Keratinocyte (primary cell): ENCODE data around the gene OLIG2. TPM values are rescaled to one million over a fixed set of nuclear protein-coding genes. Genes with fewer than 3 reads are reported as not detected.

Experiments used
- DNase-seq: peaks from one replicate; pipeline ENCODE4 v3.0.0-alpha.2; 2011; ENCODE audit warnings: low read depth, missing footprints, low spot score
- FAIRE-seq: peaks from 2 replicates; lab custom pipeline; 2011; peaks lifted over from hg19 to GRCh38; lab: Jason Lieb, UNC
- H2AFZ ChIP-seq: 2 replicates; pipeline ENCODE4 v1.6.0; 2012; ENCODE audit warnings: low read length, control low read depth, inconsistent platforms; ENCODE audit not compliant: control insufficient read depth
- H3K27ac ChIP-seq: 2 replicates; pipeline ENCODE4 v1.5.1; 2011; ENCODE audit warnings: low read length; ENCODE audit not compliant: control insufficient read depth, insufficient read depth
- H3K27me3 ChIP-seq: 3 replicates; pipeline ENCODE4 v1.6.0; 2011; ENCODE audit warnings: low read length; ENCODE audit not compliant: control insufficient read depth, insufficient read depth; ENCODE audit errors: extremely low read depth
- H3K36me3 ChIP-seq, 2 experiments: 2 replicates in 1 of 2; 3 replicates in 1 of 2; pipeline ENCODE4 v1.5.1; 2011; ENCODE audit warnings: low read length in 2 of 2, mild to moderate bottlenecking in 1 of 2; ENCODE audit not compliant: control insufficient read depth in 2 of 2, insufficient read depth in 2 of 2; ENCODE audit errors: extremely low read depth in 1 of 2
- H3K4me1 ChIP-seq: 3 replicates; pipeline ENCODE4 v1.5.1; 2011; ENCODE audit warnings: low read length; ENCODE audit not compliant: control insufficient read depth, insufficient read depth; ENCODE audit errors: extremely low read depth
- H3K4me2 ChIP-seq: 3 replicates; pipeline ENCODE4 v1.6.0; 2011; ENCODE audit warnings: low read depth, low read length; ENCODE audit not compliant: control insufficient read depth, insufficient read depth; ENCODE audit errors: extremely low read depth
- H3K4me3 ChIP-seq, 3 experiments: fragments of 200-600 bp in 1 of 3; sonication (generic) in 1 of 3; 2 replicates in 2 of 3; 3 replicates in 1 of 3; pipeline ENCODE4 v1.5.1; 2011 to 2016; ENCODE audit warnings: low read length in 3 of 3, mild to moderate bottlenecking in 3 of 3, control low read depth in 2 of 3, inconsistent platforms in 1 of 3, low read depth in 1 of 3, mixed read lengths in 1 of 3, mixed run types in 1 of 3, moderate library complexity in 1 of 3; ENCODE audit not compliant: control insufficient read depth in 2 of 3, insufficient read depth in 2 of 3; ENCODE audit errors: extremely low read depth in 1 of 3
- H3K79me2 ChIP-seq: 2 replicates; pipeline ENCODE4 v1.6.0; 2012; ENCODE audit warnings: low read length; ENCODE audit not compliant: control insufficient read depth, insufficient read depth
- H3K9ac ChIP-seq: 3 replicates; pipeline ENCODE4 v1.6.0; 2011; ENCODE audit warnings: low read length; ENCODE audit not compliant: control insufficient read depth, insufficient read depth; ENCODE audit errors: extremely low read depth
- H3K9me1 ChIP-seq: 3 replicates; pipeline ENCODE4 v1.6.0; 2011; ENCODE audit warnings: low read length; ENCODE audit not compliant: control insufficient read depth, insufficient read depth; ENCODE audit errors: extremely low read depth
- H3K9me3 ChIP-seq: 2 replicates; pipeline ENCODE4 v1.5.1; 2012; ENCODE audit warnings: low read depth, low read length; ENCODE audit not compliant: control insufficient read depth
- H4K20me1 ChIP-seq: 3 replicates; pipeline ENCODE4 v1.6.0; 2011; ENCODE audit warnings: low read length; ENCODE audit not compliant: control insufficient read depth, insufficient read depth; ENCODE audit errors: extremely low read depth
- EZH2 ChIP-seq: IDR thresholded peaks from one replicate; pipeline ENCODE4 v1.6.1; 2012; ENCODE audit warnings: inconsistent platforms, mild to moderate bottlenecking, low read length, moderate library complexity
- dilution Hi-C: fragments of 300-500 bp; cut with MboI; formaldehyde crosslinking; loops from one replicate; pipeline ENCODE4 v1.7.0; 2020; ENCODE audit warnings: low sequenced_read_pairs; ENCODE audit not compliant: extremely low pct_ligation_motif_present
- polyA plus RNA-seq, 5 experiments: library from polyadenylated mRNA; depleted of rRNA in 3 of 5; stranded (reverse) in 3 of 5; stranded (forward) in 1 of 5; unstranded in 1 of 5; fragments of >200 nt; gene quantifications; 1 replicate in 1 of 5; 2 replicates in 3 of 5; 3 replicates in 1 of 5; pipeline versions ENCODE4 v1.2.1 to v1.2.3, GENCODE V29; 2011 to 2012; ENCODE audit warnings: missing spikeins in 2 of 5, low read depth in 1 of 5, low replicate concordance in 1 of 5
- TF ChIP-seq, protein P1 (sequence below), 3 experiments: IDR thresholded peaks in 1 of 3; conservative IDR thresholded peaks in 1 of 3; optimal IDR thresholded peaks in 1 of 3; 2 replicates in 2 of 3; 3 replicates in 1 of 3; pipeline versions ENCODE3 to v1.5.1; 2011; ENCODE audit warnings: low read length in 3 of 3, mild to moderate bottlenecking in 3 of 3, moderate library complexity in 2 of 3, control low read depth in 1 of 3, inconsistent platforms in 1 of 3; ENCODE audit not compliant: insufficient read depth in 2 of 3; ENCODE audit errors: extremely low read depth in 1 of 3

The OLIG2 gene
- polyA plus RNA-seq, 1 donor (not counting 4 experiments of a cell fraction or from before 2014, with no cell fraction given) = not detected

DNA sequence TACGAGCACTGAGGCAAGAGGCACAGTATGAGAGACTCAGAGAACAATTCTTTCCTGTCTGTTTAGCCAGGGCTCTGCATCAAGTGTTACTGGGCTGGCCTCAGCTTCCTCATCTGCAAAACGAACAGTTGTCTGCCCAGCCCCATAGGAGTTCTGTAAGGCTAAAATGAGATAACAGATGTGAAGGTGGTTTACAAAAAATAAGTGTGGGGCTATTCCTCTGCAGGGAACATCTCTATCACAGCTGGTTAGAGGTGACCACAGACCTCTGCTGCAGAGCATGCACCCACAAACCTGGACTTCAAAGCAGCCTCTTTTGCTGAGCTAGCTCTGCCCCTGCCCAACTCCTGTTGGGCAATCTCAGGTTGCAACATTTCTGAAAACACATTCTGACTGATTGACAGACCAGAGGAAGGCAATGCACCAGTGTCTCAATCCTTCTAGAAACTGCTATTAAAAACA is 33.7 kb downstream of the OLIG2 start:
- H3K9me1 ChIP-seq = no peaks in the 10 kb centered on the region
- no peaks in the 10 kb centered on the region for H4K20me1 ChIP-seq
- no peak for FAIRE-seq
- no peaks in the 10 kb centered on the region for H3K79me2 ChIP-seq
- no peak overlapping the region for H2AFZ ChIP-seq
- DNase-seq = no peak
- peaks cover 16% of the 10 kb centered on the region for H3K27me3 ChIP-seq
- H3K4me2 ChIP-seq = no peak overlapping the region
- no peak overlapping the region for H3K9ac ChIP-seq
- H3K4me3 ChIP-seq = no peak overlapping the region
- TF ChIP-seq, protein P1, sequence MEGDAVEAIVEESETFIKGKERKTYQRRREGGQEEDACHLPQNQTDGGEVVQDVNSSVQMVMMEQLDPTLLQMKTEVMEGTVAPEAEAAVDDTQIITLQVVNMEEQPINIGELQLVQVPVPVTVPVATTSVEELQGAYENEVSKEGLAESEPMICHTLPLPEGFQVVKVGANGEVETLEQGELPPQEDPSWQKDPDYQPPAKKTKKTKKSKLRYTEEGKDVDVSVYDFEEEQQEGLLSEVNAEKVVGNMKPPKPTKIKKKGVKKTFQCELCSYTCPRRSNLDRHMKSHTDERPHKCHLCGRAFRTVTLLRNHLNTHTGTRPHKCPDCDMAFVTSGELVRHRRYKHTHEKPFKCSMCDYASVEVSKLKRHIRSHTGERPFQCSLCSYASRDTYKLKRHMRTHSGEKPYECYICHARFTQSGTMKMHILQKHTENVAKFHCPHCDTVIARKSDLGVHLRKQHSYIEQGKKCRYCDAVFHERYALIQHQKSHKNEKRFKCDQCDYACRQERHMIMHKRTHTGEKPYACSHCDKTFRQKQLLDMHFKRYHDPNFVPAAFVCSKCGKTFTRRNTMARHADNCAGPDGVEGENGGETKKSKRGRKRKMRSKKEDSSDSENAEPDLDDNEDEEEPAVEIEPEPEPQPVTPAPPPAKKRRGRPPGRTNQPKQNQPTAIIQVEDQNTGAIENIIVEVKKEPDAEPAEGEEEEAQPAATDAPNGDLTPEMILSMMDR (optimal IDR thresholded peaks at IDR 0.05 in 1 of 3, IDR thresholded peaks at IDR 0.05 in 1 of 3, conservative IDR thresholded peaks at IDR 0.05 in 1 of 3; ENCODE audit: extremely low read depth in 1 of 3, insufficient read depth in 2 of 3, low read length in 3 of 3) = no peak
- no peak for TF ChIP-seq EZH2
- H3K27ac ChIP-seq = no peak overlapping the region
- dilution Hi-C loops = no loop called here
- no peaks in the 10 kb centered on the region for H3K36me3 ChIP-seq
- no peaks in the 10 kb centered on the region for H3K9me3 ChIP-seq
- H3K4me1 ChIP-seq = no peaks in the 10 kb centered on the region

- H3K9ac ChIP-seq = no peak overlapping the region
- no peaks in the 10 kb centered on the region for H3K79me2 ChIP-seq
- dilution Hi-C loops = no loop called here
- no peak overlapping the region for H2AFZ ChIP-seq
- FAIRE-seq (no peak), DNase-seq (no peak)
- no peaks in the 10 kb centered on the region for H3K9me3 ChIP-seq
- H3K27ac ChIP-seq = no peak overlapping the region
- TF ChIP-seq, protein P1 (optimal IDR thresholded peaks at IDR 0.05 in 1 of 3, IDR thresholded peaks at IDR 0.05 in 1 of 3, conservative IDR thresholded peaks at IDR 0.05 in 1 of 3; ENCODE audit: extremely low read depth in 1 of 3, insufficient read depth in 2 of 3, low read length in 3 of 3) = no peak
- no peak for TF ChIP-seq EZH2
- no peak overlapping the region for H3K4me2 ChIP-seq
- no peak overlapping the region for H3K4me3 ChIP-seq
- no peaks in the 10 kb centered on the region for H3K36me3 ChIP-seq
- H3K4me1 ChIP-seq = no peaks in the 10 kb centered on the region
- no peaks in the 10 kb centered on the region for H4K20me1 ChIP-seq
- peaks cover 27% of the 10 kb centered on the region for H3K27me3 ChIP-seq
- no peaks in the 10 kb centered on the region for H3K9me1 ChIP-seq
Observed at GRCh38 chr21:33061233-33061632, 35.5 kb downstream of the OLIG2 start.
